Activated CD8-positive, alpha-beta memory T cell treated with anti-CD3 and anti-CD28 coated beads, Interleukin-2, amount 50 U/mL, for 4 hours (primary cell): ENCODE results near the gene PKP1.

Experiments used
- DNase-seq: peaks from one replicate; pipeline ENCODE4 v3.0.0-alpha.2; 2020

The PKP1 gene

GRCh38 chr1:201284636-201285035 lies 1.3 kb downstream of the PKP1 start:
- no peak for DNase-seq

GRCh38 chr1:201285846-201286245 lies 2.5 kb downstream of the PKP1 start:
- no peak for DNase-seq

- DNase-seq, result no peak
Measured at GRCh38 chr1:201286445-201286844, 3.1 kb downstream of the PKP1 start.

- no peak for DNase-seq
Measured at GRCh38 chr1:201288007-201288406, 4.7 kb downstream of the PKP1 start.

- DNase-seq, result no peak
Measured at GRCh38 chr1:201288765-201289164, 5.5 kb downstream of the PKP1 start.

- DNase-seq, result no peak
Measured at GRCh38 chr1:201290551-201290950, 7.2 kb downstream of the PKP1 start.

GRCh38 chr1:201291916-201292315 lies 8.6 kb downstream of the PKP1 start:
- no peak for DNase-seq

GRCh38 chr1:201294876-201295275 lies 11.6 kb downstream of the PKP1 start:
- no peak for DNase-seq

GRCh38 chr1:201295346-201295745 lies 12.0 kb downstream of the PKP1 start:
- no peak for DNase-seq

GRCh38 chr1:201295861-201296260 lies 12.6 kb downstream of the PKP1 start:
- DNase-seq, result no peak

GRCh38 chr1:201296352-201296751 lies 13.0 kb downstream of the PKP1 start:
- DNase-seq, result no peak

GRCh38 chr1:201298396-201299381 lies 15.4 kb downstream of the PKP1 start:
- no peak for DNase-seq

- DNase-seq, result no peak
Measured at GRCh38 chr1:201299968-201300367, 16.7 kb downstream of the PKP1 start.

GRCh38 chr1:201300641-201301040 lies 17.3 kb downstream of the PKP1 start:
- no peak for DNase-seq

- DNase-seq, result no peak
Measured at GRCh38 chr1:201302163-201303152, 19.2 kb downstream of the PKP1 start.

GRCh38 chr1:201304126-201304525 lies 20.8 kb downstream of the PKP1 start:
- no peak for DNase-seq

GRCh38 chr1:201305815-201306214 lies 22.5 kb downstream of the PKP1 start:
- no peak for DNase-seq

- no peak for DNase-seq
Measured at GRCh38 chr1:201307231-201307630, 23.9 kb downstream of the PKP1 start.

- no peak for DNase-seq
Measured at GRCh38 chr1:201307760-201308499, 24.6 kb downstream of the PKP1 start.

GRCh38 chr1:201309416-201309815 lies 26.1 kb downstream of the PKP1 start:
- DNase-seq, result no peak

- no peak for DNase-seq
Measured at GRCh38 chr1:201310251-201310985, 27.1 kb downstream of the PKP1 start.

- DNase-seq, result no peak
Measured at GRCh38 chr1:201310986-201311355, 27.7 kb downstream of the PKP1 start.
